Tibial nerve (tissue), 4 donors: Measurements from ENCODE around the gene PLLP.

Experiments used
- CTCF ChIP-seq, 5 experiments: fragments of 200-600 bp in 3 of 5; fragments of 450-650 bp in 2 of 5; sonication (generic) in 3 of 5; IDR thresholded peaks; one replicate each; pipeline ENCODE4 v1.5.1; 2016 to 2019; ENCODE audit warnings: antibody characterized with exemption in 5 of 5, mild to moderate bottlenecking in 3 of 5, moderate library complexity in 2 of 5
- EP300 ChIP-seq, 2 donors: sonication (generic); formaldehyde crosslinking; IDR thresholded peaks; one replicate each; pipeline ENCODE4 v1.6.1; 2017; ENCODE audit warnings: antibody characterized with exemption in 2 of 2, mild to moderate bottlenecking in 1 of 2
- POLR2A ChIP-seq, 2 donors: fragments of 450-650 bp; IDR thresholded peaks; one replicate each; pipeline ENCODE4 v1.6.1; 2017; ENCODE audit warnings: antibody characterized with exemption in 2 of 2, mild to moderate bottlenecking in 2 of 2, moderate library complexity in 2 of 2

DNA sequence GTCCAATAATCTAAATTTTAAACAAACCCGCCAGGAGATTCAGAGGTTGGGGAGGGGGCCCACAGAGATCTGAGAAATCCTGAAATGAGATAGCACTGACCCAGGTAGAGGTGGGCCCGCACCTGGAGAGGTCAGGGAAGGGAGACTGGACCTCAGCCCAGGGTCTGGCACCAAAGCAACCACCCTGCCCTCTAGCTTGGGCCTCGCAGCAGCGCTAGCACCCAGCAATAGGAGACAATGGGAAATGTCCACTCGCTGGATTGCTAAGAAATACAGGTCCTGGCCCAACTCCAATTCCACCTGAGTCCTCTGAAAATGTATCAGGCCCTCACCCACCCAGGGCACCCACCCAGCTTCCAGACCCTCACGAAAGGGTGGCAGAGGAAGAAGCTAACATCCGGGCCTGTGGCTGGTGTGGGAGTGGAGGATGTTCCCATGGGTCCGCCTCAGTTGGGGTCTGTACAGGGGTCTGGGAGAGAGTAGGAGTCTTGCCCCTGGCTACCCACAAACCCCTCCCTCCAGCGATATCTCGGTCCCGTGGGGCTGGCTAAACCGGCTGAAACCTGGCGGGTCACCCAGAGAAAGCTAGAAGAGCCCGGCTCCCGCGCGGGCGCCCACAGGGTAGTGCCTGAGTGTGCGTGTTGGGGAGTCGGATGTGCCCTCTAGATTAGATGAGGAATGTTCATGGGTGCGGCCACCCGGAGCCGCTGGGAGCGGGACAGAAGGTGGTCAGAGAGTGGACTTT is 1.1 kb downstream of the PLLP start:
- TF ChIP-seq CTCF (IDR thresholded peaks at IDR 0.05) (no peak), POLR2A (IDR thresholded peaks at IDR 0.05) (no peak), EP300 (IDR thresholded peaks at IDR 0.05) (no peak)
